Transverse colon (tissue), 3 donors: ENCODE results near the gene PTCH1.

Experiments
- CTCF ChIP-seq, 5 experiments: fragments of 200-600 bp in 3 of 5; fragments of 450-650 bp in 2 of 5; sonication (generic) in 3 of 5; IDR thresholded peaks; 1 replicate in 2 of 5; 2 replicates in 3 of 5; pipeline ENCODE4 v1.5.1; 2016 to 2017; ENCODE audit warnings: antibody characterized with exemption in 5 of 5, inconsistent platforms in 3 of 5, mild to moderate bottlenecking in 2 of 5, moderate library complexity in 1 of 5
- EP300 ChIP-seq: sonication (generic); formaldehyde crosslinking; IDR thresholded peaks from one replicate; pipeline ENCODE4 v1.6.1; 2017; ENCODE audit warnings: antibody characterized with exemption, low read depth

GRCh38 chr9:95444160-95444559 is 72.6 kb downstream of the PTCH1 start:
- no peak for TF ChIP-seq CTCF (IDR thresholded peaks at IDR 0.05)
- no peak for TF ChIP-seq EP300
